ENCODE data around the gene SLC22A13.

- no peak for TF ChIP-seq CTCF (optimal IDR thresholded peaks at IDR 0.05 in 1 of 3, IDR thresholded peaks at IDR 0.05 in 1 of 3, conservative IDR thresholded peaks at IDR 0.05 in 1 of 3; ENCODE audit: extremely low read depth in 1 of 3, insufficient read depth in 2 of 3, low read length in 3 of 3)
- no peak for TF ChIP-seq EZH2 (IDR thresholded peaks at IDR 0.05; ENCODE audit: low read length)
Observed at GRCh38 chr3:38229036-38229435, 36.6 kb upstream of the SLC22A13 start.

Data from keratinocyte (primary cell).